Mucosa of rectum (tissue), 2 donors: ENCODE results near the gene GNAQ.
"Not testable (repeated sequence)": the region's sequence is repeated elsewhere in the genome, so short reads cannot be mapped to it uniquely, and the experiment has no call there.

Experiments used
- H3K27ac ChIP-seq, 2 donors: one replicate each; pipeline ENCODE4 v1.7.0; 2013; ENCODE audit warnings: inconsistent platforms in 2 of 2, low read depth in 2 of 2, low read length in 2 of 2
- H3K27me3 ChIP-seq, 2 donors: one replicate each; pipeline ENCODE4 v1.7.0; 2013; ENCODE audit warnings: low read length in 2 of 2; ENCODE audit not compliant: control insufficient read depth in 2 of 2, insufficient read depth in 2 of 2
- H3K36me3 ChIP-seq, 2 donors: one replicate each; pipeline ENCODE4 v1.7.0; 2013; ENCODE audit warnings: low read length in 2 of 2; ENCODE audit not compliant: control insufficient read depth in 2 of 2, insufficient read depth in 2 of 2
- H3K4me1 ChIP-seq, 2 donors: one replicate each; pipeline ENCODE4 v1.7.0; 2013; ENCODE audit warnings: low read length in 2 of 2, mild to moderate bottlenecking in 1 of 2; ENCODE audit not compliant: control insufficient read depth in 2 of 2, insufficient read depth in 2 of 2
- H3K4me3 ChIP-seq, 2 donors: one replicate each; pipeline ENCODE4 v1.7.0; 2013; ENCODE audit warnings: low read length in 2 of 2
- H3K9ac ChIP-seq, 2 donors: one replicate each; pipeline ENCODE4 v1.7.0; 2013; ENCODE audit warnings: low read length in 2 of 2, low read depth in 1 of 2, mild to moderate bottlenecking in 1 of 2
- H3K9me3 ChIP-seq, 2 donors: one replicate each; pipeline ENCODE4 v1.7.0; 2013; ENCODE audit warnings: low read length in 2 of 2; ENCODE audit not compliant: control insufficient read depth in 2 of 2
- donor health status: healthy.
- donor health status: Normal muscosa, but diverticular disease.

GNAQ gene

DNA sequence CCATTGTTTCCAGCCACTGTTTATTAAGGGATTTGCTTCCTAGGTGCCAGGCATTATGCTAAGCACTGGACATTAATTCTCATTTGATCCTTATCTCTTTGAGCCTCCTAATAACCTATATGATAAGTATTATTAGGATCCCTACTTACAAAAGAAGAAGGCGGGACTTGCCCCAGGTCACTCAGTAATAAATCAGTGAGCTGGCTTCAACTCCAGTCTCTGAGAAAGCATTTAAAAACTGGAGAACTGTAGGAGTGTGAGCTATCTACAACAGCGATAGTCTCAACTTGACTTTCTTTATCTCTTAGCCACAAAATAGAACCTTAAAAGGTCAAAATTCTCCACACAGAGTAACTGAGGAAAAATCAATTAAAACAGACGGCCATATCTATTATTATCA lies 155.0 kb downstream of the GNAQ start:
- Histone ChIP-seq H3K9me3 (no peaks in the 10 kb centered on the region), H3K36me3 (no peaks in the 10 kb centered on the region), H3K9ac (no peak overlapping the region), H3K27ac (no peak overlapping the region), H3K4me1 (peaks cover 12 to 25% of the 10 kb centered on the region in 2 donors), H3K4me3 (no peak overlapping the region), H3K27me3 (no peaks in the 10 kb centered on the region)

DNA sequence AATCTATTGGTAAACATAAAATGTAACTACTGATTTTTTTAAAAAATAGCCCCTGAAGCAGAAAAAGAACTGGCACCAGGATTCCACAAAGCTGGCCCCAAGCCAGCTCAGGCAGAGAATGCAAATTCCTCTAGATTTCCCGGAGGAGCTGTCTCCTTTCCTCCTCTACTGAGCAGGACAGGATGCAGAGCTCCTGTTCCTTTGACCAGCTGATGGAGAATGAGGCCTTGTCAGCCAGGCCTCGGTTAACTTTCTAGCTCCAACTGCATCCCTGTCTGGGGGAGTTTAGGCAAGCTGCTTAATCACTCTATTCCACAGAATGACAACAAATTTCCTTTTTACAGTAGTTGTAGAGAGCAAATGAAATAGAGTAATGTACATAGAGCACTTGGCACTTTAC lies 155.5 kb downstream of the GNAQ start:
- Histone ChIP-seq H3K9me3 (no peaks in the 10 kb centered on the region), H3K4me3 (no peak overlapping the region), H3K36me3 (no peaks in the 10 kb centered on the region), H3K9ac (no peak overlapping the region), H3K4me1 (peaks cover 7 to 20% of the 10 kb centered on the region in 2 donors), H3K27me3 (no peaks in the 10 kb centered on the region), H3K27ac (no peak overlapping the region)

DNA sequence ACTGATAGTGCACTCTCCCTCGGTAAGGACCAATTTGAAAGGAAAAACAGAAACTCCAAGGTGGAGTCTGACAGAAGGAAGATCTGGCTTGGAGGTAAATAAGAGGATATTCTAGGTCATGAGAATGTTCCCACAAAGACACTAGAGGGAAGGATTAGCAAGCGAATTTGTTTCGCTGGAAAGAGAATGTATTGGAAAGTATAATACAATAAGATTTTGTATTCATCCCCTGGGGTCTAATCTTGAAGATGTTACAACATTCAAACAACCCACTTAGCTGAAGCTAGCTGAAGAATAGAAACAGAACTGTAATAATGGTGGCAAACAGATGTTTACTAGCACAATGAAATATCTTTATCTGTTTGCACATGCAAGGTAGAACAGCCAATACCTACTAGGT lies 158.7 kb downstream of the GNAQ start:
- Histone ChIP-seq H3K9ac (no peak overlapping the region), H3K4me1 (peaks cover 0 to 4% of the 10 kb centered on the region in 2 donors), H3K4me3 (no peak overlapping the region), H3K27me3 (no peaks in the 10 kb centered on the region), H3K27ac (no peak overlapping the region), H3K36me3 (no peaks in the 10 kb centered on the region), H3K9me3 (no peaks in the 10 kb centered on the region)

DNA sequence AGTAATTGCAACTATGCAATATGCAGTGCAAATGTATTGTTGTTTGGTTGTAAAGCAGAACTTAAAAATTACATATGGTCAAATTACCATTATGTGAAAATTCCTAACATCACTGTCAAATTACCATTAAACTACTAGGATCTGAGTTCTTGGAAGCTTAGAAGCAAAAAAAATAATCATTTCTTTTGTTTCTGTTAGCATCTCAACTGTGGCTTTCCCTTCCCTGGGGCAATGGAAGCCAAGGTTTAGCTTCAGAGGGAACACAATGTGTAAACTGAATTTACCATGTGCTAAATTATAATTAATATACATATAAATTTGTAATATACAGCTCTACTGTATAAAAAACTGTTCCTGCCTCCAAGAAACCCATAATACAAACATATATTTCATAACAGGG lies 159.4 kb downstream of the GNAQ start:
- no peak overlapping the region for H3K4me3 ChIP-seq
- no peak overlapping the region for H3K9ac ChIP-seq
- H3K36me3 ChIP-seq, result no peaks in the 10 kb centered on the region
- no peaks in the 10 kb centered on the region for H3K9me3 ChIP-seq
- H3K4me1 ChIP-seq, result peaks cover 0 to 4% of the 10 kb centered on the region in 2 donors
- H3K27ac ChIP-seq, result no peak overlapping the region
- H3K27me3 ChIP-seq, result no peaks in the 10 kb centered on the region

DNA sequence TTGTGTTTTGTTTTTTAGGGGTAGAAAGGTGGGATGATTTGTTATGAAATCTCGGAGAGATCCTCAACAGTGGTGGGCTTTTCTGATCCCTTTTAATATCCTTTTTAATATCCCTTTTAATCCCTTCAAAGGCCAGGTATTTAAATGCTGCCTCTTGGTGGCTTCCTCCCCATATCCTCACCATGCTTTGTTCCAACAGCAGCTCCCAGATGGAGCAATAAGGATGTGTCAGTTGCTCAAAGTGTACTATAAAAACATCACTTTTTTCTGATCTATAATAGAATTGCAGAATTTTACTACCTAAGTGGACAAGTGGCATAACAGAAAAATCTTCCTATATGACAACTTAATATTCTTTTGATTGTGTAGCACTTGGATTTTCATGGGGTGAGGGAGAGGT lies 160.1 kb downstream of the GNAQ start:
- Histone ChIP-seq H3K27ac (no peak overlapping the region), H3K4me3 (no peak overlapping the region), H3K36me3 (no peaks in the 10 kb centered on the region), H3K9me3 (no peaks in the 10 kb centered on the region), H3K27me3 (no peaks in the 10 kb centered on the region), H3K4me1 (peaks cover 0 to 4% of the 10 kb centered on the region in 2 donors), H3K9ac (no peak overlapping the region)

DNA sequence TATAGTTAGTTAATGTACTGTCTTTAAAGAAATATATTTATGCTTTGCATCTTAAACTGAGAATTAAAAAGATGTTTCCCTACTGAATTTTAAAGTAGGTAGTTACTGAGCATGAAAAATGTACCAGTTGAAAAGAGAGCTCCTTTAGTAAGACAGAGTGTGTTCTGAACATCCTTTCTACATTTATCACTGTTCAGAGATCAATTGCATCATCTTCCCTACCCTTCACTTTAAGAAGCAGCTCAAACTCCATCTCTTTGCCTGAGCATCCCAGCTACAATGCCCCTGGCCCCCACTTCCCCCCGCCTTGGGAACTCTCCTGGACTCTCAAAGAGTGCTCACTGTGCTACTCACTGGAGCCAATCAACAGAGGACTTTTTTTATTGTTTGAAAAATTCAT lies 164.7 kb downstream of the GNAQ start:
- no peak overlapping the region for H3K4me3 ChIP-seq
- H3K27ac ChIP-seq, result no peak overlapping the region
- no peaks in the 10 kb centered on the region for H3K27me3 ChIP-seq
- H3K36me3 ChIP-seq, result no peaks in the 10 kb centered on the region
- H3K9me3 ChIP-seq, result no peaks in the 10 kb centered on the region
- peaks cover 0 to 16% of the 10 kb centered on the region in 2 donors for H3K4me1 ChIP-seq
- no peak overlapping the region for H3K9ac ChIP-seq

DNA sequence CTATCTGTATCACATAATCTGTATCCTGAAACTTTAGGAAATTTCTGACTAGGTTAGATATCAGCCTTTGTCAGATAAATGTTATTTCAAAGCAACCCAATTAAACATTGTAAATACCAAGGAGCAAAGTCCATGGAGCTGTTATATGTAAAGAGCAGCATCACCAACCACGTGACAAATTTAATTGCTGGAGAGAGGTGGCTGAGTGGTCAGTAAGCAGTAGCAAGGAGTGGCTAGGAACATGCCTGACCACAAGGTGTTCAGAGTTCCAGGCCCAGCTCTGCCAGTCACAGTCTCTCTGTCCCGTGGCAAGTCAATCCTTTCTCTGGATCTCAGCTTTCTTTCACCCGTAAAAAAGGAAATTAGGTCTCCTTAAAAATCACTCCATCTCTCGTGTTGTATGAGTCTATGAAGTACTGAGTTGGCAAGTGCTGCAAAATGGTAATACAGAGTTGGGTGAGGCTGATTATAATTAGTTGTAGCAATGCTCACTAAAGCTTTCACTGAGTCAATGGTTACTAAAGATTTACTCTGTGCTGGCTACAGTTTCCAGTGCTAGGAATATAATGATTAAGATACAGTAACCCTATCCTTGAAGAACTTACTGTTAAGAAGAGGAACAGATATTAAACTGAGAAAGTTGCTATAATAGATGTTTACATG lies 166.1 kb downstream of the GNAQ start:
- Histone ChIP-seq H3K4me3 (no peak overlapping the region), H3K27me3 (no peaks in the 10 kb centered on the region), H3K36me3 (no peaks in the 10 kb centered on the region), H3K9me3 (no peaks in the 10 kb centered on the region), H3K27ac (peak overlapping the region; percentile 27 to 69), H3K9ac (no peak overlapping the region), H3K4me1 (peaks cover 0 to 23% of the 10 kb centered on the region in 2 donors)

DNA sequence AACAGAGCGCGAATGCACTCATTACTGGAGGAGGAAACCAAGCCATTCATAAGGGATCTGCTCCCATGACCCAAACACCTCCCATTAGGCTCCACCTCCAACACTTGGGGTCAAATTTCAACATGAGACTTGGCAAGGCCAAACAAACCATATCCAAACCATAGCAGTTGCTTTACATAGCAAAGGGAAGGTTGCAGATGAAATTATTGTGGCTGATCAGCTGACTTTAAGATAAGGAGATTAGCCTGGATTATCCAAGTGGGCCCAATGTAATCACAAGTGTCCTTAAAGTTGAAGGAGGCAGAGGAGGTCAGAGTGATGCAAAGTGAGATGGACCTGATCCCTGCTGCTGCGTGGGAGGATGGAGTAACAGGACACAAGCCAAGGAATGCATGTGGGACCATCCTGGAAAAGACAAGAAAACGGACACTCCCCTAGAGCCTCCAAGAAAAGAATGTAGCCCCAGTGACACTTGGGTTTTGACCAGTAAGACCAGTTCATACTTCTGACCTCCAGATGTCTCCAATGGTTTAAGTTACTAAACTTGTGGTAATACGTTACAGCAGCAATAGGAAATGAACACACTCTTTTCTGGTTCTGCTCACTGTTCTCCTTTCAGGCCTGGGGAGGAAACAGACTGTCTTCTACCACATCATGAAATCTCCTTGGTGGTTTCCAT lies 167.3 kb downstream of the GNAQ start:
- Histone ChIP-seq H3K27ac (peak overlapping the region in 1 of 2 donors; percentile 23), H3K27me3 (no peaks in the 10 kb centered on the region), H3K36me3 (peaks cover 0 to 3% of the 10 kb centered on the region in 2 donors), H3K9me3 (no peaks in the 10 kb centered on the region), H3K9ac (no peak overlapping the region), H3K4me3 (no peak overlapping the region), H3K4me1 (peaks cover 0 to 24% of the 10 kb centered on the region in 2 donors)

DNA sequence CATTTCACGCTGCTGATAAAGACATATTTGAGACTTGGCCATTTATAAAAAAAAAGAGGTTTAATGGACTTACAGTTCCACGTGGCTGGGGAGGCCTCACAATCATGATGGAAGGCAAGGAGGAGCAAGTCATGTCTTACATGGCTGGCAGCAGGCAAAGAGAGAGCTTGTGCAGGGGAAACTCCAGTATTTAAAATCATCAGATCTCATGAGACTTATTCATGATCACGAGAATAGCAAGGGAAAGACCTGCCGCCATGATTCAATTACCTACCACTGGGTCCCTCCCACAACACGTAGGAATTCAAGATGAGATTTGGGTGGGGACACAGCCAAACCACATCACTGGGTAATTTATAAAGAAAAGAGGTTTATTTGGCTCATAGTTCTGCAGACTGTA lies 168.0 kb downstream of the GNAQ start:
- H3K36me3 ChIP-seq, H3K9me3 ChIP-seq, H3K27me3 ChIP-seq, H3K27ac ChIP-seq, H3K9ac ChIP-seq, H3K4me3 ChIP-seq: not testable (repeated sequence)
- H3K4me1 ChIP-seq, result peaks cover 0 to 24% of the 10 kb centered on the region in 2 donors

DNA sequence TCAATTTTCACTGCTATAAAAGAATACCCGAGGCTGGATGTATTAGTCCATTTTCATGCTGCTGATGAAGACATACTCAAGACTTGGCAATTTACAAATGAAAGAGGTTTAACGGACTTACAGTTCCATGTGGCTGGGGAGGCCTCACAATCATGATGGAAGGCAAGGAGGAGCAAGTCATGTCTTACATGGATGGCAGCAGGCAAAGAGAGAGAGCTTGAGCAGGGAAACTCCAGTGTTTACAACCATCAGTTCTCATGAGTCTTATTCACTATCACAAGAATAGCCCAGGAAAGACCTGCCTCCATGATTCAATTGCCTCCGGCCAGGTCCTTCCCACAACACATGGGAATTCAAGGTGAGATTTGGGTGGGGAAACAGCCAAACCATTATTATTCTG lies 170.7 kb downstream of the GNAQ start:
- Histone ChIP-seq H3K4me1 (peaks cover 0 to 23% of the 10 kb centered on the region in 2 donors), H3K27ac (peak overlapping the region in 1 of 2 donors; percentile 40)
- not testable (repeated sequence) for H3K36me3 ChIP-seq, H3K27me3 ChIP-seq, H3K4me3 ChIP-seq, H3K9ac ChIP-seq, H3K9me3 ChIP-seq
